Ovary (tissue), 9 donors: ENCODE results near the gene DACH1. TPM values are rescaled to one million over a fixed set of nuclear protein-coding genes. Genes with fewer than 3 reads are reported as not detected.

Experiments
- DNase-seq, 5 donors: peaks; one replicate each; pipeline ENCODE4 v3.0.0-alpha.2; 2019 to 2020
- H3K27ac ChIP-seq, 2 donors: fragments of 200-600 bp; one replicate each; pipeline versions ENCODE4 v1.5.1 to v1.8.0; 2019 to 2022
- H3K27me3 ChIP-seq: fragments of 200-600 bp; one replicate; pipeline ENCODE4 v1.8.0; 2022
- H3K36me3 ChIP-seq: fragments of 200-600 bp; sonication (generic); one replicate; pipeline ENCODE4 v1.5.1; 2019
- H3K4me1 ChIP-seq: one replicate; pipeline ENCODE4 v1.8.1; 2013; ENCODE audit warnings: mild to moderate bottlenecking, moderate library complexity; ENCODE audit not compliant: insufficient read depth
- H3K4me3 ChIP-seq: fragments of 200-600 bp; sonication (generic); one replicate; pipeline ENCODE4 v1.5.1; 2017
- H3K9me3 ChIP-seq, 2 donors: fragments of 200-600 bp in 1 of 2; sonication (generic) in 1 of 2; one replicate each; pipeline versions ENCODE4 v1.5.1 to v1.8.1; 2013 to 2019; ENCODE audit warnings: mild to moderate bottlenecking in 1 of 2, moderate library complexity in 1 of 2
- CTCF ChIP-seq, 3 donors: fragments of 450-650 bp in 2 of 3; fragments of 200-600 bp in 1 of 3; IDR thresholded peaks; one replicate each; pipeline versions ENCODE4 v1.5.1 to v1.8.0; 2016 to 2022; ENCODE audit warnings: antibody characterized with exemption in 3 of 3, mild to moderate bottlenecking in 1 of 3
- EP300 ChIP-seq: sonication (generic); formaldehyde crosslinking; IDR thresholded peaks from one replicate; pipeline ENCODE4 v1.6.1; 2017; ENCODE audit warnings: antibody characterized with exemption
- POLR2A ChIP-seq: fragments of 450-650 bp; IDR thresholded peaks from one replicate; pipeline ENCODE4 v1.6.1; 2017; ENCODE audit warnings: antibody characterized with exemption, mild to moderate bottlenecking, moderate library complexity
- WGBS, 3 donors: extraction: QIAGEN DNeasy Blood & Tissue Kit in 1 of 3; methylation state at CpG; one replicate each; pipeline versions ENCODE4 v1.1.5 to v1.1.7; 2013 to 2017; 5-methylcytosine and 5-hydroxymethylcytosine counted together
- intact Hi-C, 4 donors: fragments of 100-400 bp; cut with DNase I; formaldehyde crosslinking; loops; one replicate each; pipeline versions ENCODE4 v1.11.0 to v1.15.1; 2022 to 2023
- polyA plus RNA-seq, 2 donors: library from polyadenylated mRNA; stranded (reverse); fragments of 200-250 nt in 1 of 2; fragments of 350-450 nt in 1 of 2; fragmentation: Illumina TruSeq in 1 of 2; extraction: RNeasy Lipid Tissue Mini Kit (QIAGEN cat#74804) in 1 of 2; gene quantifications; one replicate each; pipeline ENCODE4 v1.2.3, GENCODE V29; 2013 to 2014
- total RNA-seq, 7 donors: library from RNA; depleted of rRNA in 2 of 7; stranded (reverse); fragments of >200 nt in 2 of 7; fragmentation: NEBNext Ultra II Directional in 3 of 7; extraction: Animal tissue kit (Norgen Biotek cat#: 25700) in 3 of 7; gene quantifications; one replicate each; pipeline versions ENCODE4 v1.1.0 to v1.2.4, GENCODE V29; 2016 to 2023
- donor health status: DM: no; HTN: no; CAD: no; lungs with moderate emphysema.
- donor health status: DM: no; HTN: no; CAD: no.
- donor health status: Bipolar disorder and iron deficiency.
- donor health status: DM: yes; HTN: yes; CAD: no.
- donor health status: DM: no; HTN: no; CAD: no.
- donor health status: DM: yes; HTN: yes; CAD: no.

DACH1 gene
- total and polyA plus RNA-seq, 9 donors, result 0.91 to 3.2 (median 1.7) TPM

GRCh38 chr13:71583581-71583980 is 283.4 kb downstream of the DACH1 start:
- no peaks in the 10 kb centered on the region for H3K27me3 ChIP-seq
- no peaks in the 10 kb centered on the region for H3K4me1 ChIP-seq
- 91 to 98% (median 92%) methylated on average over 5 of the region's 5 CpGs for WGBS, 3 donors
- intact Hi-C loops, result no loop called here
- no peaks in the 10 kb centered on the region for H3K9me3 ChIP-seq
- no peak for DNase-seq
- no peak overlapping the region for H3K27ac ChIP-seq
- H3K4me3 ChIP-seq, result no peak overlapping the region
- no peaks in the 10 kb centered on the region for H3K36me3 ChIP-seq
- TF ChIP-seq EP300 (no peak), CTCF (IDR thresholded peaks at IDR 0.05) (no peak), POLR2A (no peak)

GRCh38 chr13:71580614-71581013 is 286.4 kb downstream of the DACH1 start:
- no peak overlapping the region for H3K4me3 ChIP-seq
- no peaks in the 10 kb centered on the region for H3K4me1 ChIP-seq
- intact Hi-C loops, result no loop called here
- TF ChIP-seq POLR2A (no peak), EP300 (no peak), CTCF (IDR thresholded peaks at IDR 0.05) (no peak)
- no peak overlapping the region for H3K27ac ChIP-seq
- H3K9me3 ChIP-seq, result no peaks in the 10 kb centered on the region
- H3K27me3 ChIP-seq, result no peaks in the 10 kb centered on the region
- DNase-seq, result no peak
- no peaks in the 10 kb centered on the region for H3K36me3 ChIP-seq
- WGBS, 3 donors, result 89 to 94% (median 90%) methylated on average over 3 of the region's 3 CpGs

- H3K4me3 ChIP-seq, result no peak overlapping the region
- no peak overlapping the region for H3K27ac ChIP-seq
- no peaks in the 10 kb centered on the region for H3K36me3 ChIP-seq
- no peaks in the 10 kb centered on the region for H3K4me1 ChIP-seq
- WGBS, 3 donors, result 89 to 93% (median 92%) methylated on average over 6 of the region's 6 CpGs
- no peak for DNase-seq
- intact Hi-C loops, result no loop called here
- no peaks in the 10 kb centered on the region for H3K9me3 ChIP-seq
- H3K27me3 ChIP-seq, result no peaks in the 10 kb centered on the region
- TF ChIP-seq POLR2A, result no peak
These were observed 289.0 kb downstream of the DACH1 start for GRCh38 chr13:71578048-71578447.

GRCh38 chr13:71577127-71577526 is 289.9 kb downstream of the DACH1 start:
- no peaks in the 10 kb centered on the region for H3K4me1 ChIP-seq
- TF ChIP-seq EP300 (no peak), POLR2A (no peak), CTCF (IDR thresholded peaks at IDR 0.05) (no peak)
- no peak overlapping the region for H3K4me3 ChIP-seq
- H3K27me3 ChIP-seq, result no peaks in the 10 kb centered on the region
- H3K36me3 ChIP-seq, result no peaks in the 10 kb centered on the region
- intact Hi-C loops, result no loop called here
- H3K27ac ChIP-seq, result no peak overlapping the region
- no peaks in the 10 kb centered on the region for H3K9me3 ChIP-seq
- DNase-seq, result no peak
- WGBS, 3 donors, result 68 to 72% (median 69%) methylated on average over 2 of the region's 2 CpGs

- intact Hi-C loops, result no loop called here
- H3K27me3 ChIP-seq, result no peaks in the 10 kb centered on the region
- no peaks in the 10 kb centered on the region for H3K4me1 ChIP-seq
- DNase-seq, result no peak
- H3K27ac ChIP-seq, result no peak overlapping the region
- no peaks in the 10 kb centered on the region for H3K36me3 ChIP-seq
- H3K4me3 ChIP-seq, result no peak overlapping the region
- H3K9me3 ChIP-seq, result no peaks in the 10 kb centered on the region
- no peak for TF ChIP-seq CTCF (IDR thresholded peaks at IDR 0.05)
- no peak for TF ChIP-seq POLR2A
- TF ChIP-seq EP300, result no peak
- 78 to 86% (median 80%) methylated on average over 1 of the region's 1 CpG for WGBS, 3 donors
These were observed 290.4 kb downstream of the DACH1 start for GRCh38 chr13:71576571-71576970.
